NT2/D1 (cell line): ENCODE data around the gene TFF1.

Experiments
- SUZ12 ChIP-seq: IDR thresholded peaks from 2 replicates; pipeline ENCODE4 v1.6.1; 2011; ENCODE audit not compliant: insufficient read length, insufficient read depth; ENCODE audit errors: extremely low read depth
- YY1 ChIP-seq: IDR thresholded peaks from 2 replicates; pipeline ENCODE4 v1.6.1; 2011; ENCODE audit not compliant: insufficient read length, insufficient read depth
- ZNF274 ChIP-seq: IDR thresholded peaks from 2 replicates; pipeline ENCODE4 v1.6.1; 2011; ENCODE audit warnings: mild to moderate bottlenecking, low read depth, low read length

- TF ChIP-seq ZNF274, result no peak
- TF ChIP-seq SUZ12, result no peak
- TF ChIP-seq YY1, result no peak
Observed at GRCh38 chr21:42404539-42404938, 38.2 kb upstream of the TFF1 start.
